SIG-M5 (cell line): ENCODE data around the gene RERE.

Experiments used
- DNase-seq: peaks from one replicate; lab custom pipeline; 2025; lab: John Stamatoyannopoulos, UW

Gene RERE

GRCh38 chr1:8363186-8363766 is 454.2 kb downstream of the RERE start:
- no peak for DNase-seq

GRCh38 chr1:8362701-8363101 is 454.7 kb downstream of the RERE start:
- no peak for DNase-seq

- no peak for DNase-seq
Measured at GRCh38 chr1:8361198-8361849, 456.1 kb downstream of the RERE start.

- DNase-seq: no peak
Measured at GRCh38 chr1:8360493-8361197, 456.8 kb downstream of the RERE start.

- DNase-seq: no peak
Measured at GRCh38 chr1:8359617-8360481, 457.6 kb downstream of the RERE start.

GRCh38 chr1:8358897-8359616 is 458.4 kb downstream of the RERE start:
- no peak for DNase-seq

- no peak for DNase-seq
Measured at GRCh38 chr1:8358241-8358896, 459.1 kb downstream of the RERE start.

GRCh38 chr1:8357329-8358101 is 459.9 kb downstream of the RERE start:
- DNase-seq: no peak

GRCh38 chr1:8356256-8357209 is 460.9 kb downstream of the RERE start:
- DNase-seq: no peak

GRCh38 chr1:8355439-8356255 is 461.8 kb downstream of the RERE start:
- DNase-seq: no peak

- DNase-seq: no peak
Measured at GRCh38 chr1:8354038-8354437, 463.4 kb downstream of the RERE start.

GRCh38 chr1:8352886-8353785 is 464.3 kb downstream of the RERE start:
- no peak for DNase-seq

- DNase-seq: no peak
Measured at GRCh38 chr1:8352471-8352845, 465.0 kb downstream of the RERE start.

- DNase-seq: no peak
Measured at GRCh38 chr1:8351693-8352470, 465.6 kb downstream of the RERE start.

- no peak for DNase-seq
Measured at GRCh38 chr1:8350914-8351684, 466.3 kb downstream of the RERE start.

- DNase-seq: no peak
Measured at GRCh38 chr1:8349961-8350360, 467.5 kb downstream of the RERE start.
